Peyer's patch (tissue), 4 donors: ENCODE data around the gene SLC20A1. TPM values are rescaled to one million over a fixed set of nuclear protein-coding genes. Genes with fewer than 3 reads are reported as not detected.
"Not testable (repeated sequence)": the region's sequence is repeated elsewhere in the genome, so short reads cannot be mapped to it uniquely, and the experiment has no call there.

Source experiments
- DNase-seq, 3 donors: peaks; one replicate each; pipeline ENCODE4 v3.0.0-alpha.2; 2017 to 2019
- H3K27ac ChIP-seq, 4 donors: fragments of 200-600 bp; sonication (generic); one replicate each; pipeline ENCODE4 v1.5.1; 2016 to 2019
- H3K27me3 ChIP-seq, 2 donors: fragments of 200-600 bp; sonication (generic); one replicate each; pipeline ENCODE4 v1.5.1; 2019
- H3K36me3 ChIP-seq, 3 donors: fragments of 200-600 bp; sonication (generic); one replicate each; pipeline ENCODE4 v1.5.1; 2016 to 2019
- H3K4me1 ChIP-seq, 4 donors: fragments of 200-600 bp; sonication (generic); one replicate each; pipeline ENCODE4 v1.5.1; 2016 to 2019
- H3K4me3 ChIP-seq, 4 donors: fragments of 200-600 bp; sonication (generic); 1 replicate in 3 of 4; 2 replicates in 1 of 4; pipeline ENCODE4 v1.5.1; 2016 to 2019; ENCODE audit warnings: mild to moderate bottlenecking in 1 of 4
- H3K9me3 ChIP-seq, 4 donors: fragments of 200-600 bp; sonication (generic); one replicate each; pipeline ENCODE4 v1.5.1; 2016 to 2019; ENCODE audit warnings: mild to moderate bottlenecking in 1 of 4
- POLR2A ChIP-seq, 2 donors: fragments of 450-650 bp; IDR thresholded peaks; one replicate each; pipeline ENCODE4 v1.5.1; 2017; ENCODE audit warnings: antibody characterized with exemption in 2 of 2, mild to moderate bottlenecking in 2 of 2, moderate library complexity in 2 of 2
- total RNA-seq, 4 donors: library from RNA; depleted of rRNA; stranded (reverse); fragments of >200 nt; gene quantifications; one replicate each; pipeline ENCODE4 v1.1.0, GENCODE V29; 2016
- TF ChIP-seq, protein P1 (sequence below), 6 experiments: fragments of 450-650 bp in 4 of 6; fragments of 200-600 bp in 2 of 6; sonication (generic) in 1 of 6; IDR thresholded peaks; one replicate each; pipeline ENCODE4 v1.5.1; 2017 to 2019; ENCODE audit warnings: antibody characterized with exemption in 6 of 6, mild to moderate bottlenecking in 3 of 6, moderate library complexity in 1 of 6

SLC20A1 gene
- total RNA-seq, 4 donors from 2014 or later = 48.7 to 143 (median 122) TPM

- no peaks in the 10 kb centered on the region for H3K27me3 ChIP-seq
- no peaks in the 10 kb centered on the region for H3K36me3 ChIP-seq
- DNase-seq = no peak
- no peaks in the 10 kb centered on the region for H3K4me1 ChIP-seq
- H3K27ac ChIP-seq = no peak overlapping the region
- H3K9me3 ChIP-seq = no peaks in the 10 kb centered on the region
- H3K4me3 ChIP-seq = no peak overlapping the region
- no peak for TF ChIP-seq POLR2A (IDR thresholded peaks at IDR 0.05)
- TF ChIP-seq, protein P1, sequence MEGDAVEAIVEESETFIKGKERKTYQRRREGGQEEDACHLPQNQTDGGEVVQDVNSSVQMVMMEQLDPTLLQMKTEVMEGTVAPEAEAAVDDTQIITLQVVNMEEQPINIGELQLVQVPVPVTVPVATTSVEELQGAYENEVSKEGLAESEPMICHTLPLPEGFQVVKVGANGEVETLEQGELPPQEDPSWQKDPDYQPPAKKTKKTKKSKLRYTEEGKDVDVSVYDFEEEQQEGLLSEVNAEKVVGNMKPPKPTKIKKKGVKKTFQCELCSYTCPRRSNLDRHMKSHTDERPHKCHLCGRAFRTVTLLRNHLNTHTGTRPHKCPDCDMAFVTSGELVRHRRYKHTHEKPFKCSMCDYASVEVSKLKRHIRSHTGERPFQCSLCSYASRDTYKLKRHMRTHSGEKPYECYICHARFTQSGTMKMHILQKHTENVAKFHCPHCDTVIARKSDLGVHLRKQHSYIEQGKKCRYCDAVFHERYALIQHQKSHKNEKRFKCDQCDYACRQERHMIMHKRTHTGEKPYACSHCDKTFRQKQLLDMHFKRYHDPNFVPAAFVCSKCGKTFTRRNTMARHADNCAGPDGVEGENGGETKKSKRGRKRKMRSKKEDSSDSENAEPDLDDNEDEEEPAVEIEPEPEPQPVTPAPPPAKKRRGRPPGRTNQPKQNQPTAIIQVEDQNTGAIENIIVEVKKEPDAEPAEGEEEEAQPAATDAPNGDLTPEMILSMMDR (IDR thresholded peaks at IDR 0.05) = no peak
Measured at GRCh38 chr2:112614201-112614840, 31.4 kb upstream of the SLC20A1 start.

DNA sequence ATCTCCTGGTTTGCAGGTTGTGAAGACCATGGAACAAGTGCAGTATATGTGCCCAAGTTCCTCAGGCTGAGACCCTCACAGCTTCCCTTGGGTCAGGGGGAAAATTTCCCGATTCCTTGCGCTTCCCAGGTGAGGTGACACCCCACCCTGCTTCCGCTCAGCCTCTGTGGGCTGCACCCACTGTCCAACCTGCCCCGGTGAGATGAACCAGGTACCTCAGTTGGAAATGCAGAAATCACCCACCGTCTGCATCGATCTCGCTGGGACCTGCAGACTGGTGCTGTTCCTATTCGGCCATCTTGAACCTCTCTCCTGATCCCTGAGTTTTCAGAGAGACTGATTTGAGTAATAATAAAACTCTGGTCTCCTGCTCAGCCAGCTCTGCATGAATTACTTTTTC lies 30.7 kb upstream of the SLC20A1 start:
- TF ChIP-seq POLR2A (IDR thresholded peaks at IDR 0.05) = no peak
- TF ChIP-seq, protein P1 (IDR thresholded peaks at IDR 0.05) = no peak
- no peak overlapping the region for H3K4me3 ChIP-seq
- H3K4me1 ChIP-seq = no peaks in the 10 kb centered on the region
- H3K27ac ChIP-seq = no peak overlapping the region
- no peak for DNase-seq
- H3K27me3 ChIP-seq = no peaks in the 10 kb centered on the region
- H3K36me3 ChIP-seq = no peaks in the 10 kb centered on the region
- H3K9me3 ChIP-seq = no peaks in the 10 kb centered on the region

GRCh38 chr2:112615798-112616197 lies 29.9 kb upstream of the SLC20A1 start:
- not testable (repeated sequence) for H3K36me3 ChIP-seq, DNase-seq, H3K27ac ChIP-seq, H3K4me3 ChIP-seq, H3K4me1 ChIP-seq, H3K27me3 ChIP-seq, H3K9me3 ChIP-seq

- Histone ChIP-seq H3K4me1 (no peaks in the 10 kb centered on the region), H3K4me3 (no peak overlapping the region), H3K27me3 (no peaks in the 10 kb centered on the region), H3K36me3 (no peaks in the 10 kb centered on the region), H3K9me3 (no peaks in the 10 kb centered on the region), H3K27ac (no peak overlapping the region)
- no peak for DNase-seq
- TF ChIP-seq, protein P1 (IDR thresholded peaks at IDR 0.05) = no peak
- TF ChIP-seq POLR2A (IDR thresholded peaks at IDR 0.05) = no peak
Measured at GRCh38 chr2:112618383-112618782, 27.4 kb upstream of the SLC20A1 start.

DNA sequence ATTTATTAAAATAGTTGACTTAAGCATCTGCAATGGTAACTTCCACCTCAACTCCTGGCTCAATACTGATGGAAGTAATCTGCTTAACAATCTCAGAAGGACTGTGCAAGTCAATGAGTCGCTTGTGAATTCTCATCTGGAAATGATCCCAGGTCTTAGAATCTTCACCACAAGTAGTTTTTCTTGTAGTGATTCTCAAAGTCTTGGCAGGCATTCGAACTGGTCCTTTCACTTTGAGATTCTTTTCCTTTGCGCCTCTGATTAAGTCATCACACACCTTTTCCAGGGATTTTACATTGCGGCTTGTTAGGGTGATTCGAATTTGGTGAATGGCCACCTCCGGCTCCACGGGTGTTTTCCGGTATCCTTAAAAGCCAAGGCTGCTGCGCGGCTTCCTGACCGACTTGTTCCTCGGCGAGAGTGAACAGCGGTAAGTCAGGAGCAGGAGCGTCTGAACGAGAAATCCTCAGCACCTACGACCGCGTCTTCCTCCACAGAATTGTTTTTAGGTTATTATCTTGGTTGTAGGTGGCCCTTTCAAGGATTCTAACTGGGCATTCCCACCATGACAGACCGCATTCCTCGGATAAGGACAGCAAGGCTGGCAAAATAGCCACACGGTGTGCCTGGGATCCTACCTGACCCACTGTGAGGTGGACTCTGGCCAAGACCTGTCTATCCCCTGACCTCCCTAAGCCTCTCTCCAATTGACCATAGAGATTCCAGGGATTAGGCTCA lies 23.8 kb upstream of the SLC20A1 start:
- Histone ChIP-seq H3K9me3 (no peaks in the 10 kb centered on the region), H3K27ac (no peak overlapping the region), H3K27me3 (no peaks in the 10 kb centered on the region), H3K4me1 (peaks cover 0 to 7% (median 0%) of the 10 kb centered on the region in 4 donors), H3K4me3 (no peak overlapping the region), H3K36me3 (no peaks in the 10 kb centered on the region)
- DNase-seq = peak in 1 of 3 donors; percentile 37
- TF ChIP-seq, protein P1 (IDR thresholded peaks at IDR 0.05) = no peak
- TF ChIP-seq POLR2A (IDR thresholded peaks at IDR 0.05) = no peak

DNA sequence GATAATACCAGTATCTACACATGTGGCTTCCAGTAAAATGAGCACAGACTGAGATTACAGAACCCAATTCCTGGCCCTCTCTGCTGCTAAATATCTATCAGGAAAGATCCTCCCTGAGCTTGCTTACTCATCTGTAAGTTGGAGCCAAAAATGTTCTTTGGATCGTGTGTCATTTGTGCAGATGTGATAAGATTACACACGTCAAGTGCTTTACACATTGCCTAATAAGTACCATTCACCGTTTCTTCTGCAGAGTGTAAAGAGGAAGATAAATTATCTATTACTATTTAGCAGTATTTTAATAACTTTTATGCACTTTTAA lies 23.2 kb upstream of the SLC20A1 start:
- no peaks in the 10 kb centered on the region for H3K36me3 ChIP-seq
- H3K4me3 ChIP-seq = no peak overlapping the region
- peaks cover 0 to 11% (median 0%) of the 10 kb centered on the region in 4 donors for H3K4me1 ChIP-seq
- peak in 1 of 3 donors; percentile 43 for DNase-seq
- H3K9me3 ChIP-seq = no peaks in the 10 kb centered on the region
- H3K27ac ChIP-seq = no peak overlapping the region
- H3K27me3 ChIP-seq = no peaks in the 10 kb centered on the region
- no peak for TF ChIP-seq POLR2A (IDR thresholded peaks at IDR 0.05)
- TF ChIP-seq, protein P1 (IDR thresholded peaks at IDR 0.05) = no peak
